Panc1 (cell line): ENCODE results near the gene ARHGEF26.

Experiments
- POLR2AphosphoS5 ChIP-seq: IDR thresholded peaks from 2 replicates; pipeline ENCODE4 v1.6.1; 2012; ENCODE audit warnings: mild to moderate bottlenecking, low read depth, low read length, moderate library complexity
- TF ChIP-seq, protein P1 (sequence below): fragments of 450-650 bp; IDR thresholded peaks from 2 replicates; pipeline ENCODE4 v1.5.1; 2017; ENCODE audit warnings: mild to moderate bottlenecking

GRCh38 chr3:154120961-154121700, at the start of gene ARHGEF26:
- TF ChIP-seq, protein P1, sequence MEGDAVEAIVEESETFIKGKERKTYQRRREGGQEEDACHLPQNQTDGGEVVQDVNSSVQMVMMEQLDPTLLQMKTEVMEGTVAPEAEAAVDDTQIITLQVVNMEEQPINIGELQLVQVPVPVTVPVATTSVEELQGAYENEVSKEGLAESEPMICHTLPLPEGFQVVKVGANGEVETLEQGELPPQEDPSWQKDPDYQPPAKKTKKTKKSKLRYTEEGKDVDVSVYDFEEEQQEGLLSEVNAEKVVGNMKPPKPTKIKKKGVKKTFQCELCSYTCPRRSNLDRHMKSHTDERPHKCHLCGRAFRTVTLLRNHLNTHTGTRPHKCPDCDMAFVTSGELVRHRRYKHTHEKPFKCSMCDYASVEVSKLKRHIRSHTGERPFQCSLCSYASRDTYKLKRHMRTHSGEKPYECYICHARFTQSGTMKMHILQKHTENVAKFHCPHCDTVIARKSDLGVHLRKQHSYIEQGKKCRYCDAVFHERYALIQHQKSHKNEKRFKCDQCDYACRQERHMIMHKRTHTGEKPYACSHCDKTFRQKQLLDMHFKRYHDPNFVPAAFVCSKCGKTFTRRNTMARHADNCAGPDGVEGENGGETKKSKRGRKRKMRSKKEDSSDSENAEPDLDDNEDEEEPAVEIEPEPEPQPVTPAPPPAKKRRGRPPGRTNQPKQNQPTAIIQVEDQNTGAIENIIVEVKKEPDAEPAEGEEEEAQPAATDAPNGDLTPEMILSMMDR, result no peak
- TF ChIP-seq POLR2AphosphoS5, result no peak
